ENCODE measurements around the gene PLLP.

PLLP gene

DNA sequence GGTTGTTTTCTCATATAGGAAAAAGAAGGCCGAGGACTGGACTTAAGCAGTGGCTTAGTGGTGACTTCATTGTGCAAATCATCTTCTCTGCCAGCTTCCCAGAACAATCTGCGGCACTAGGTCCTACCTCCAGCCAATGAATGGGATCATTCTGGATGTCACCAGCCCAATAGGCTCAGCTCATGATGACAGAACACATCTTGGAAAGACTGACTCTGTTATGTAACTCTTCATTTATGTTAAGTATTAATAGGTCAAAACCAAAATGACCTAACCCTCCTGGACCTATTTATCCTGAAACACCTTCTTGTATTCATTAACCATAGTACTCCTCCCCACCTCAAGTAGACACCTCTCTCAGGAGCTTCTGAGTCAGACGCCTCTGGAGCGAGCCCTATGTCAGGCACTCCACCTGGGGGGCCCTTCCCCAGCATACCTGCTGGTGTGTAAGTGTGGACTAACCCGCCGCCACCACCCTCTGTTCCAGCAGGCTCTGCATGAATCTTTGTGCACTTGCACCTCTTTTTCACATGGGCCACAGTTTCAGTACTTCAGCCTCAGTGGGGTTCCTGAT is 32.2 kb downstream of the PLLP start:
- no peak for DNase-seq

DNA sequence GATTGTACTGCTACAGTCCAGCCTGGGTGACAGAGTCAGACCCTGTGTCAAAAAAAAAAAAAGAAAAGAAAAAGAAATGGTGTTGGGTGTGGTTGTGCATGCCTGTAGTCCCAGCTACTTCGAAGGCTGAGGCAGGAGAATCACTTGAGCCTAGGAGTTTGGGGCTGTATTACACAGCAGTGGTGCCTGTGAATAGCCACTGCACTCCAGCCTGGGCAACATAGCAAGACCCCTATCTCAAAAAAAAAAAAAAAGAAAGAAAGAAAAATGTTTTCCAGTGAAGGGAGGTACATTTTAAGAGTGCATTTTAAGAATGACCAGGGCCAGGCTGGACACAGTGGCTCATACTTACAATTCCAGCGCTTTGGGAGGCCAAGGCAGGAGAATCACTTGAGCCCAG is 33.1 kb downstream of the PLLP start:
- DNase-seq: no peak

DNA sequence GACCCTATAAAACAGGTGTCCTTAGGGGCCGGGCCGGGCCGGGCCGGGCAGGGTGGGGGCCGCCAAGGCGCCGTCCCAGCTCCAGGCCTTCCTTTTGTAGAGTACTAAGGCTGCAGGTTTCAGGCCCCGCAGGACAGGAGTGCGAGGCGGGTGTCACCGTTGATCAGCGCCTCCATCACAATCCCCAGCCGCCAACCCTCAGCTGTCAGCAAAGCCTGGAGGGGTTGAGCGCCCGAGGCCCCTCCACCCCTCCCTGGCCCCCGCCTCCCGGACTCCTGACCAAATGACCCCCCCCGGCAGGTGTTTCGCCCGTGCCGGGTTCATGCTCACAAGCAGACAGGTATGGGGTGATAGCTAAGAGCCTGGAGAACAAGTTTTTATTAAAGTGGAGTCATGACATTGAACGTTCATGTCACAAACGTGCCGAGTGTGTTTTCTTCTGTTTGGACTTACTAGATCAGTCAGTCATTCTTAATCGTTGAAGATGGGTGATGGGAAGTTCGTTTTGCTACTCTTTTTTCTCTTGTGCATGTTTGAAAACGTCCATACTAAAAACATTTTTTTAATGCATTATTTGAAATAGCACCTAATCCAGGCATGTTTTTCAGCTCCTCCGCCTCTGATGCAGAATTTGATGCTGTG is 38.9 kb downstream of the PLLP start:
- no peak for DNase-seq

DNA sequence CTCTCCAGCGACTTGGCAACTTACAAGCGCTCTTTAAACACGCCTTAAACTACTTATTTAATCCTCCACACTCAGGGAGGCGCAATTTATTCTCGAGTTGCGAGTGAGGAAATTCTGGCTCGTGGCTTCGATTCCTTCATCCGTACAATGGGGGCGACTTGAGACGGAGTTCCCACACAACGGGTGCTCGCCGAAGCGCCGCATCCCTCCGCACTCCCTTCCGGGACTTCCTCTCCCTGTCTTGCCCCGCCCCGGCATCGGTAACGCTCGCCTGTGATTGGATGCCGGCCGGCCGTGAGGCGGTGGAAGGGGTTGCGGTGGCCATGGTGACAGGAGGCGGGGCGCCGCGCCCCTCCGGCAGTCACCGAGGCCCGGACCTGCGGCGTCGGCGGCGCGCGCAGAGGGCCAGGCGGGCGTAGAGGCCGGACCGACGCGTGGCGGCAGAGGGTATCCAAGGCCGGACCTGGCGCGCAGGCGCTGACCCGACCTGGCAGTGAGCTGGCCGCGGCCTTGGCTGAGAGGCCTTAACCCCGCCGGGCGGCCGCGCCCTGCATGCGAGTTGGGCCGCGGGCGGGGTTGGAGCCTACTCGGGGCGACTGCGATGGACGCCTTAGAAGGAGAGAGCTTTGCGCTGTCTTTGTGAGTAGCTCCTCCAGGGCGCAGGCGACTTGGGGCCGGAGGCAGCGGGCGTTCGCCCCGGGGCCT is 39.6 kb downstream of the PLLP start, which contains the start of gene ARL2BP:
Gene ARL2BP (plus strand): TSS at position 493 of the 705 bp plus-strand sequence. CDS start 109 bp downstream, at position 602.
- DNase-seq: peak; percentile 37

DNA sequence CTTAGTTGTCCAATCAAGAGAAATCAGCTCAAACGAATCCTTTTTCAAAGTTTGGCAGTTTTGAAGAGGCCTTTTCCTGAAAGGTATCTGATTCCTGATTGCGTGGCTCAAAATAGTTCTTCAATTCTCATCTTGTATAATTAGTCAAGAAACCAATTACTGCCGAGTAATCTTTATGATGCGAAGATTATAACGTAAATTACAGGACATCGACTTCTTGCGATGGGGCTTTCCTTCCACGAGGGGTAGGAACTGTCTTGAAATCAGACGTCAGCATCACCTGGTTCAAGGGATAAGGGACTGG is 40.1 kb downstream of the PLLP start:
- no peak for DNase-seq

DNA sequence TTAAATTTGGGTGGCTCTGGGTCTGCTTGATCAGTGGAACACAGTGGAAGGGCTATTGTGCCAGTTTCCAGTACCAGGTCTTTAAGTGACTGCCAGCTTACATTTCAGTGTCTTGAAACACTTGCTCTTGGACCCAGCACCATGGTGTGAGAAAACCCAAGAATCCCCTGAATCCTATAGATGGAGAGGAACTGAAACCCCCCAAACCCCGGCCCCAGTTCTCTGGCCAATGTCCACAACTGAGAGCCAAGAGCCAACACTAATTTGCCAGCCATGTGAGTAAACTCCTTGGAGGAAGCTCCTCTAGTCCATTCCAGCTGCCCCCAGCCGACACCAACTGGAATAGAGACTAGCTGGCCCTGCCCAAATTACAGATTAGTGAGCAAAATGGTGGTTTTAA is 41.8 kb downstream of the PLLP start:
- no peak for DNase-seq

DNA sequence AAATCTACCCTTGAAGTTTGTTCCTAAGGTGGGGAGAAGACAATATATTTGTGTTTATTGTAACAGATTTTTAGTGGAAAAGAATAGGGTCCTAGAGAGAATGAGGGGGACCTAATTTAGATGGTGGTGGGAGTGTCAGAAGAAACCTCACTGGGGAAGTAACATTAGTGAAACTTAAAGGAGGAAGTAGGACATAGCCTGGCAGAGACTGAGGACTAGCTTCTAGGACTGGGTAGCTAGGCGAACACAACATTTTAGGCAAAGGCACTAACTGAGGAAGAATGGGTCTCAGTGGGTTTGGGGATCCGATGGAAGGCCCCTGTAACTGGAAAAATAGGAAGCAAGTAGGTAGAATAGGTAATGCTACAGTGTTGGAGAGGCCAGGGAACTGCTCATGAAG is 43.6 kb downstream of the PLLP start:
- DNase-seq: no peak

DNA sequence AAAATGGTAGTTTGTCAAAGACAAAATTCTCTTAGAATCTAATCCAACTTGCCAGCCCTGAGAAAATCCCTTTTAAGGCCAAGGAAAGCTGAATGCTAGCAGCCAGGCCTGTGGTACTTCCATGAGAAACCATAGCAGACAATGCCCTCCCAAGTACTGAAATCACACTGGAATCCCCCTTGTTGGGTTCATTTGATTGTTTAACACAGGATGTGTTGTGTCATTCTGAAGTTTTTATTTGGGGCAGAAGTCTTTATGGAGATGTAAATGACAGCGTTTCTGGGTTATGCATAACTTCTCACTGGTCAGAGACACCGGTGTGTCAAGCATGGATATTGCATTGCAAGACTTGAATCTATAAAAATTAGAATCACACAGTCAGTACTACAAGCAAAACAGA is 45.4 kb downstream of the PLLP start:
- no peak for DNase-seq

DNA sequence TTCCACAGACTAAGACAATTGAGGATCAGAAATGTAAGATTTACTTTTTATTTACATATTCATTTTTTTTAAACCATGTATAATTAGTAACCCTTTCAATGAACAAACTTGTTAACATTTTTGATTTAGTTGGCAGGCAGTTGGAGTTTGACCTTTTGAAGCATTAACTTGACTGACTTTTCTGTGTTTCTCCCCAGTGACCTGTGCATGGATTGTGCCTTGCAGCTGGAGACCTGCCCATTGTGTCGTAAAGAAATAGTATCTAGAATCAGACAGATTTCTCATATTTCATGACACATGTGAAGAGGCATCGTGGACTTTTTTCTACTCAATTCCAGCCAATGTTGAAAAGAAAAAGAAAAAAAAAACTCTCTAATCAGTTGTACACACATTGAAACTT is 45.8 kb downstream of the PLLP start:
- DNase-seq: no peak

DNA sequence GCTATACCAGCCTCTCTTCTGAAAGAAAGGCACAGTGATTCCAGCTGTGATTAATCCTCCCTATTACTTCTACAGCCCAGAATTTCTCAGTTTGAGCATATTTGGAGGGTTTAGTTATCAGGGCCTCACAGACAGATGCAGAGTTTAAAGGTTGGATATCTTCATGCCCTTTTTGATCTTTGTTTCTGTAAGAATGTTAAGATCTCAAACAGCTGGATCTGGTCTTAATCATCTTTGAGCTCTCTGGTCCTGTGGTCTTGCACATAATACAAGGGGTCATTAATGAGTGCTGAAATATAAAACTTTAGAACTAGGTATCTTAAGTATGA is 48.5 kb downstream of the PLLP start:
- no peak for DNase-seq

DNA sequence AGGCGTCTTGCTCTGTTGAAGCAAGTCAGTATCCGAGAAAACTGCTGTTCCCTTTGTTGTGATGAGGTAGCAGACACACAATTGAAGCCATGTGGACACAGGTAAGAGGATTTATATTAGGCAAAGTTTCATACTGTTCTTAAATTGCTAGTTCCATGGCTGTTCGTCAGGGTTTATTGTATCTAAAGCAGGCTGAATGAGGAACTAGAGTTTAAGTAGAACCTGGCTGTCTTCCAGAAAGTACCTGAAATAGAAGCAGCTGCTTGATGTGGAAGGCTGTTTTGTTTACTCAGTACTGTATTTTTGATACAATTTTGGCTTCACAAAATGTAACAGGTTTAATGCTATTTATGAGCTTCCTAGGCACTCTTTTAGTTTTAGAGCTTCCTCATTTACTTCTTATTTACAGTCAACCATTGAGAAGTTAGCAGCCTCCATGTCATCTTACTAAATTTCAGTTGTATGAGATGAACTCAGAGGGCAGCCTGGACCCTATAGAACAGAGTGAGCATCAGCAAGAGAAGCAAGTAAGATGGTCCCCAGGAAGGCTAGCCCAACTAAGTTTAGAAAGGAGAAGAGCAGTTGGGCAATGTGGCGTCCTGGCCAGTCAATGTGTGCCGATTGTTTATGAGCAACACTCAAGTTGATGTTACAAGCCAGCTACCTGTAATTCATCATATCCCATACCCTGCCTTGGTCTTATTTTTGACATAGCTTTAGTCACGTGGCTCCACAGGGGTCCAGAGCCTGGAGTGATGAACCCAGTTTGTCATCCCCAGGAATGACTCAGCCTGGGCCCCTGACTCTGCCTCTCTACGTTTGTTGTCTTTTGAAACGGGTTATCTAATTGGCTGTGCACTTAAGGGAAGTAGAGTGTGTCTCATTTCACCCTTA is 49.1 kb downstream of the PLLP start:
- peak; percentile 58 for DNase-seq

DNA sequence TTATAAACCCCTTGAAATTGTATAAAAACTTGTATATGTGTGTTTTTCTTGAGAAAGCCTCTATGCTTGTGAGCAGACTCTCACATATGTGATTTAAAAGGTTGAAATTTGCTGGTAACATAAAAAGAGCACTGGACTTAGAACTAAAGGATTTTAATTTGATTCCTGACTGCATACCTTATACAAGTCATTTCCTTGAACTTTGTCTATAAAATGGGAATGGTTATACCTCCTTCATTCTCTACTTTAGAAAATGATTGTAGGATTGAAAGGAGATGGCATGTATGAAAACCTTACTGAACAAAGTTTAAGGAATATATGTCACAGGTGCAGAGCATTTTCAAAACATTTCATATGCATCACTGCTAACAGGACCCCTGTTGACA is 49.8 kb downstream of the PLLP start:
- no peak for DNase-seq

DNA sequence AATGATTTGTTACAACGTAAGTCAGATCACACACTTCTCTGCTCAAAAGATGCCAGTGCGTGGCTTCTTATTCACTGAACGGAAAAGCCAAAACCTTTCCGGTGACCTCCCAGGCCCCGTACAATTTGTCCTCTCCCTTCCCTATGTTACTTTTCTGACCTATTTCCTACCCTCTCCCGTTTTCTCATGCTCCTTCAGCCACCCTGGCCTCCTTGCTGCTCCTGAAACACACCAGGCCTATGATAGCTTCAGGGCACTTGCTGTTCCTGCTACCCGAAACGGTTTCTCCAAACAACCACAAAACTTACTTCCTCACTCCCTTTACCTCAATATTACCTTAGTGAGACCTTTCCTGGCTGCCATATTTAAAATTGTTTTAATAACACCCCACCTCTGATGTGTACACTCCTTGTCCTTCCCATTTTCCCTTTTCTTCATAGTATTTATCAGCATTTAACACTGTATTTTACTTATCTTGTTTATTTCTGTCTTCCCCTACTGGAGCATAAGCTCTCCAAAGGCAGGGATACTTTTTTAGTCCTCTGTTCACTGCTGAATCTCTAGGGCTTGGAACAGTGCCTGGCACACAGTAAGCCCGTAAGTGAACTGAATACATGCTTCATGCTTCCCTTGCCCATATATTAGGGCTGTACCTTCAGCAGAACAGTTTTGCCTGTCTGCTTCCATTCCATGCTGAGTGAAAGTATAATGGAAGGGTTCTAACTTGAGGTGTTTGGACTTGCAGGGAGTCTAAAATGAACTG is 50.3 kb downstream of the PLLP start:
- no peak for DNase-seq

DNA sequence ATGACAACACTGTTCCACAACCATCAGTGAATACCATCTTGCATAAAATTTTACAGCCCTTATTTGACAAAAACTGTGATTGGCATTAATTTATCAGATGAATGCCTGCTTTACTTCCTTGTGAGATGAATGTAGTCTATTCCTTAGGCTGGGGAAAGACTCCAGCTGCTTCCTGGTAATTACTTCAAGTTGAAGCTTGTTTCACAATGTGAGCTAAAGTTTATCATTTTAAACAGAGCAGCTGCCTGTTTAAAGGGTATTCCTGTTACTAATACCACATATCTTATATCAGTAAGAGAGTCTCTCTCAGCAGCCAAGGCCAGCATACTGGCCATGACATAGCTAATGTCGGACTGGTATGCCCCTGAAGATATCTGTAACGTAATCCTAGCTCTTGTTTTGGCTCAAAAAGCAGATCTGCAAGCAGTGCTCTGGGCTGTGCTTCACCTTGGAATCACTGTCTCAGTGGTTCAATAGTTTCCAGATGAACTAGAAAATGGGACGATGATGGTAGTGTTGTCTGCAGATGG is 52.6 kb downstream of the PLLP start:
- no peak for DNase-seq

DNA sequence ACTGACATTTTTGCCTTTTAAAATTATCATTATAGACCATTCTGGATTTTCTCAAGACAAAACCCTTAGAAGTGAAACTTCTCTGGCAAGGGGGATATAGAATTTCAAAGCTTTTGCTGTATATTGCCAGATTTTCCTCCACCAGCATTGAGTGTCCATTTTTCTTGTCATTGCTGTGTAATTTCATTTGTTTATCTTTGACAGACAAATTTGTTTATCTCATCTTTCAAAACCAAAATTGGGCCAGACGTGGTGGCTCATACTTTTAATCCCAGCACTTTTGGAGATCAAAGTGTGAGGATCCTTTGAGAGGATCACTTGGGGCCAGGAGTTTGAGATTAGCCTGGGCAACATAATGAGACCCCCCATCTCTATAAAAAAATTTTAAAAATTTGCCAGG is 55.4 kb downstream of the PLLP start:
- no peak for DNase-seq

DNA sequence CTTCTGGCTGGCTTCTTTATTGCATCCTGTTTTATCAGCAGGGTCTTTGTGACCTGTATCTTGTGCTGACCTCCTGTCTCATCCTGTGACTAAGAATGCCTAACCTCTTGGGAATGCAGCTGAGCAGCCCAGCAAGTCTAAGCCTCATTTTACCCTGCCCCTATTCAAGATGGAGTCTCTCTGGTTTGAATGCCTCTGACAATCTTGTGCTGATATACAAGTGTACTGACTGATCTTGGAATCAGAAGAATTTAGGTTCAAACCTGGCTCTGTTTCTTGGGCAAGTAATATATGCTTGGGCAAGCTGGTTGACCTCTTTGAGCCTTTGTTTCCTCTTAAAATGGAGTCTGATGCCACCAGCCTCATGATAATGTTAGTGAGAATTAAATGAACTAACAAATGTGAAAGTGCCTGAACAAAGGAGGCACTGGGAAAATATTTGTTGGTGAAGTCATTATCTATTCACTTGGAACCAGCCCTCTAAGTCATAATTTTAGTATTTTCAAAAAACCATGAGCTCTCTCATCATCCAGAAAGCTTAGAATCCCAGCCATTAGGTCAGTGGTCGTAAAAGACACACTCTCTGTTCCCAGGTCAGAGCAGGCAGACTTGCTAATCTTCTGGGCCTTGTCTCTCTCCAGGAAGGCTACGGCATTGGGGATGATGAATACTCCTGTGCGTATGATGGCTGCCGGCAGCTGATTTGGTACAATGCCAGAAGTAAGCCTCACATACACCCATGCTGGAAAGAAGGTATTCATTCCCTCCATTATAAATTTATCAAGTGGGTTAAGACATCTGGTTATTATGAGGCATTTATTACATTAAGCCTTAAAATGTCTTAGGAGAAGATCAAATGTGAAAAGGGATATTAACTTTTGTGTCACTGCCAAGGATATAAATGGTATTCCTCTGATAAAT is 57.5 kb downstream of the PLLP start:
- DNase-seq: no peak

DNA sequence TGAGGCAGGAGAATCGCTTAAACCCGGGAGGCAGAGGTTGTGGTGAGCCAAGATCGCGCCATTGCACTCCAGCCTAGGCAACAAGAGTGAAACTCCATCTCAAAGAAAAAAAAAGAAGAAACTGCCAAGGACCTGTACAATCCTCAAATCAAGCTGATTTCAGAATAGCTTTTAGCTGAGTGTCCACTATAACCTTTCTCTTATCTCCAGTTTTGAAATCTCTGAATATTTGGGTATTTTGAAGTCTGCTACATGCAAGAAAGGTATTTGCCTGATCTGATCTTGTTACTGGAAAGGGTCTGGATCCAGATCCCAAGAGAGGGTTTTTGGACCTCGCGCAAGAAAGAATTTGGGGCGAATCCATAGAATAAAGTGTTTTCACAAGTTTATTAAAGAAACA is 58.5 kb downstream of the PLLP start:
- DNase-seq: no peak

DNA sequence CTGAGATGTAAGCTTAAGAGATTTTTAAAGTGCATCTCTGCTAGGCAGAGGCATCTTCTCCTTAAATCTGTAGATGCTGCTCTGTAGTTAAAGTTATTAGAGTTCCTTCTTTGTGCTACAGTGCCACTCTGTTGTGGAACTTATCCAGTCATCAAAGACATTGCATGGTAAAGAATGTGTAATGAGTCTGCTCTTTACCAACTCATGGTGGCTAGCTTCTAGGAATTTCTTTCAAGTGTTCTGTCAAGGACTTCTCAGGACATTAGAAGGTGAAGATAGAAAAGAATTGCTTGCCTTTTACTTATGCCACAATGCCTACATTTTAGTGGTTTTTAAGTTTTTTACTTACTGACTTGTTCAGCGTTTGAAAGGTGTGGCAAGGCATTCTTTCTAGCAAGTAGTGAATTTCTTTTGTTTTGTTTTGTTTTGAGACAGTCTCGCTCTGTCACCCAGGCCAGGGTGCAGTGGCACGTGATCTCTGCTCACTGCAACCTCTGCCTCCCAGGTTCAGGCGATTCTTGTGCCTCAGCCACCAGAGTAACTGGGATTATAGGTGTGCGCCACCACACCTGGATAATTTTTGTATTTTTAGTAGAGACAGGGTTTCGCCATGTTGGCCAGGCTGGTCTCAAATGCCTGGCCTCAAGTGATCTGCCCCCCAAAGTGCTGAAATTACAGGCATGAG is 59.7 kb downstream of the PLLP start:
- DNase-seq: no peak

DNA sequence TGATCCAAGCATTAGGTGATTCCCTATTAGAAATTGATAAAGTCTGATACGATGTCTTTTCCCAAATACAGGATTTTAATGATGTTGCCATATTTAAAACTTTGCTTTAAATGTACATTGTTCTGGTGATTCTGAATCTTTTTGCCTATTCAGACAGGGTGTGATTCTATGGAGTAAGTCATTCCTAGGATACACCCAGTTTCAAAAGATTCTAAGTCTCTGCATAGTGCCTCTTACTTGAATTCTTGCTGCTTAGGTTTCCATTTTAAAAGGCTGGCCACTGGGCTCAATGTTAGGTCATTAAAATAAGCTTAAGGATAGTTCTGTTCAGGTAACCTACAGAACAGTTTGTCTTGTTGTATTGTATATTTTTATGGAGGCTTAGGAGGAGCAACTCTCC is 61.4 kb downstream of the PLLP start:
- DNase-seq: no peak

DNA sequence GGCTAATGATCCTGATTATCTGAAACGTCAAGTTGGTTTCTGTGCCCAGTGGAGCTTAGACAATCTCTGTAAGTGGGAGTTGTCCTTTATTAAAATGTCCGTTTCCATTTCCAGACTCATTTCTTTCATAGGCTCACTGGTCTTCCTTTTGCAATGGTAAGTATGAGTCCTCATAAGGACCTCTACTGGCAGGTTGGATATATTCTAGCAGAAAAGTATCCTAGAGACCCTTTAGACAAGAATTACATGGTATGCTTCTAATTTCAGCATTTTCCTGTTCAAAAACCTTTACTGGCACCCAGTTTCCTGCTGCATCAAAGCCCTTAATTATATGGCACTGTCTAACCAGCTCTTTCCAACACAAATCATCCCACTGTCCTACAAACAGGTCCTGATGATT is 67.5 kb downstream of the PLLP start:
- DNase-seq: no peak

DNA sequence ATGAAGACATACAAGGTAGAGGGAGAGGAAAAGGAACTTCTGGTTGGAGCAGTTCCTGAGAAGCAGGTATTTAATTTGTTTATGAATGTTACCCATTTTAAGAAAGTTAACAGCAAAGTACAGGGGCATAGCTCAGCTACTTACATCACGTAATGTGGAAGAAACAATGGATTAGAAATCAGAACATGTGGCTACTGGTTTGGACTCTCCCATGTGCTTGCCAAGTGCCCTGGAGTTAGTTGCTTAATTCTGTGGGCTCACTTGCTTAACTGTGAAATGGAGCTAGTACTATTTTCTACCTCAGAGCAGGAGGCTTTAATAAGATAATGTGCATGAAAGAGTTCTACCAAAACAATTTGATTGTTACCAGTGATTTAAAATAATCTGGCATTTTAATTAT is 71.0 kb downstream of the PLLP start:
- DNase-seq: no peak

Measured in NCI-H2029 treated with DMSO at 0.1 percent for 48 hours (cell line).